Transverse colon (tissue), 4 donors: Measurements from ENCODE around the gene CACNA2D2. TPM values are rescaled to one million over a fixed set of nuclear protein-coding genes. Genes with fewer than 3 reads are reported as not detected.

ENCODE experiments used
- DNase-seq: peaks from one replicate; pipeline ENCODE4 v3.0.0-alpha.2; 2019
- H3K27ac ChIP-seq, 4 donors: fragments of 200-600 bp; sonication (generic); 2 replicates each; pipeline ENCODE4 v1.5.1; 2016 to 2018; ENCODE audit warnings: inconsistent platforms in 4 of 4
- H3K27me3 ChIP-seq: fragments of 200-600 bp; sonication (generic); 2 replicates; pipeline ENCODE4 v1.5.1; 2017; ENCODE audit warnings: inconsistent platforms
- H3K36me3 ChIP-seq, 4 donors: fragments of 200-600 bp; sonication (generic); 2 replicates each; pipeline ENCODE4 v1.5.1; 2017 to 2019; ENCODE audit warnings: inconsistent platforms in 4 of 4
- H3K4me1 ChIP-seq, 4 donors: fragments of 200-600 bp; sonication (generic); 2 replicates each; pipeline ENCODE4 v1.5.1; 2017 to 2020; ENCODE audit warnings: inconsistent platforms in 4 of 4
- H3K4me3 ChIP-seq, 4 donors: fragments of 200-600 bp; sonication (generic); 1 replicate in 1 of 4; 2 replicates in 3 of 4; pipeline versions ENCODE4 v1.5.1 to v1.6.1; 2017 to 2019; ENCODE audit warnings: inconsistent platforms in 4 of 4
- H3K9me3 ChIP-seq, 2 donors: fragments of 200-600 bp; sonication (generic); 2 replicates each; pipeline ENCODE4 v1.5.1; 2017 to 2019; ENCODE audit warnings: inconsistent platforms in 2 of 2
- CTCF ChIP-seq, 5 experiments: fragments of 200-600 bp in 3 of 5; fragments of 450-650 bp in 2 of 5; sonication (generic) in 3 of 5; IDR thresholded peaks; 1 replicate in 2 of 5; 2 replicates in 3 of 5; pipeline ENCODE4 v1.5.1; 2016 to 2017; ENCODE audit warnings: antibody characterized with exemption in 5 of 5, inconsistent platforms in 3 of 5, mild to moderate bottlenecking in 2 of 5, moderate library complexity in 1 of 5
- EP300 ChIP-seq: sonication (generic); formaldehyde crosslinking; IDR thresholded peaks from one replicate; pipeline ENCODE4 v1.6.1; 2017; ENCODE audit warnings: antibody characterized with exemption, low read depth
- POLR2A ChIP-seq: fragments of 450-650 bp; IDR thresholded peaks from one replicate; pipeline ENCODE4 v1.6.1; 2016; ENCODE audit warnings: antibody characterized with exemption, mild to moderate bottlenecking, moderate library complexity
- POLR2AphosphoS5 ChIP-seq, 3 donors: sonication (generic); formaldehyde crosslinking; IDR thresholded peaks; one replicate each; pipeline ENCODE4 v1.6.1; 2016; ENCODE audit warnings: antibody characterized with exemption in 3 of 3
- WGBS, 2 donors: methylation state at CpG; one replicate each; pipeline ENCODE4 v1.1.5; 2018; ENCODE audit warnings: low coverage in 1 of 2; 5-methylcytosine and 5-hydroxymethylcytosine counted together
- in situ Hi-C, 4 donors: fragments of 200-750 bp; cut with MboI; loops; one replicate each; pipeline versions ENCODE4 v1.15.0 to v1.15.1; 2017; ENCODE audit warnings: low sequenced_read_pairs in 3 of 4, low pct_ligation_motif_present in 1 of 4, low pct_unique_long_range_greater_than_20kb in 1 of 4
- intact Hi-C: fragments of 100-400 bp; cut with DNase I; formaldehyde crosslinking; loops from one replicate; pipeline ENCODE4 v1.15.1; 2023; ENCODE audit warnings: low total_unique reads
- total RNA-seq, 4 donors: library from RNA; depleted of rRNA; stranded (reverse); fragments of >200 nt; gene quantifications; one replicate each; pipeline ENCODE4 v1.1.0, GENCODE V29; 2016

Gene CACNA2D2
- total RNA-seq, 4 donors from 2014 or later = 0.48 to 2.2 (median 0.87) TPM

- intact Hi-C loops = no loop called here
- H3K4me3 ChIP-seq = peak overlapping the region in 1 of 4 donors; percentile 12
- no peak for DNase-seq
- H3K27ac ChIP-seq = peak overlapping the region in 1 of 4 donors; percentile 91
- peaks cover 0 to 7% (median 3%) of the 10 kb centered on the region in 4 donors for H3K36me3 ChIP-seq
- 16% methylated on average over 8 of the region's 8 CpGs; no CpG with 5 or more reads in 1 of the 2 donors for WGBS, 2 donors
- TF ChIP-seq POLR2AphosphoS5 (IDR thresholded peaks at IDR 0.05) = no peak
- TF ChIP-seq CTCF (IDR thresholded peaks at IDR 0.05) = no peak
- no peak for TF ChIP-seq EP300
- H3K27me3 ChIP-seq = no peaks in the 10 kb centered on the region
- in situ Hi-C loops = loop anchor here in 1 of 4 donors (25.0 kb wide), 1 partner anchor 203 kb away; the partner anchor contains the start of genes C3orf18 and HEMK1
- H3K4me1 ChIP-seq = peaks cover 35 to 43% (median 41%) of the 10 kb centered on the region in 4 donors
- H3K9me3 ChIP-seq = no peaks in the 10 kb centered on the region
Measured at GRCh38 chr3:50359760-50360110, 143.7 kb downstream of the CACNA2D2 start.

- Histone ChIP-seq H3K27me3 (no peaks in the 10 kb centered on the region), H3K4me1 (peaks cover 29 to 37% (median 36%) of the 10 kb centered on the region in 4 donors), H3K4me3 (peak within 1 kb of the TSS; percentile 75 to 91 (median 87)), H3K27ac (peak within 1 kb of the TSS; percentile 90 to 96 (median 90)), H3K36me3 (peaks cover 0 to 13% (median 6%) of the 10 kb centered on the region in 4 donors), H3K9me3 (no peaks in the 10 kb centered on the region)
- peak; percentile 74 to 89 (median 89) for TF ChIP-seq POLR2AphosphoS5 (IDR thresholded peaks at IDR 0.05)
- no peak for TF ChIP-seq EP300
- no peak for TF ChIP-seq CTCF (IDR thresholded peaks at IDR 0.05)
- TF ChIP-seq POLR2A = peak; percentile 82
- in situ Hi-C loops = loop anchor here in 1 of 4 donors (25.0 kb wide), 1 partner anchor 203 kb away; the partner anchor contains the start of genes C3orf18 and HEMK1
- WGBS, 2 donors = 0 to 4% methylated on average over 2 to 46 of the region's 64 CpGs
- intact Hi-C loops = no loop called here
- peak; percentile 97 for DNase-seq
Measured at GRCh38 chr3:50358911-50359759, 144.3 kb downstream of the CACNA2D2 start, which contains the start of gene TMEM115. TSS of gene TMEM115 (minus strand) at chr3:50359521. CDS start at chr3:50359063, 458 bp downstream.

- in situ Hi-C loops (loop anchor here in 1 of 4 donors (25.0 kb wide), 1 partner anchor 204 kb away; the partner anchor contains the start of genes C3orf18 and HEMK1), intact Hi-C loops (no loop called here)
- WGBS, 2 donors = 44% methylated on average over 23 of the region's 24 CpGs; no CpG with 5 or more reads in 1 of the 2 donors
- Histone ChIP-seq H3K4me1 (peaks cover 29 to 37% (median 36%) of the 10 kb centered on the region in 4 donors), H3K36me3 (peaks cover 0 to 15% (median 6%) of the 10 kb centered on the region in 4 donors), H3K27ac (peak overlapping the region; percentile 90 to 96 (median 90)), H3K27me3 (no peaks in the 10 kb centered on the region), H3K9me3 (no peaks in the 10 kb centered on the region), H3K4me3 (peak overlapping the region; percentile 75 to 91 (median 87))
- TF ChIP-seq POLR2AphosphoS5 (IDR thresholded peaks at IDR 0.05) = no peak
- TF ChIP-seq EP300 = no peak
- TF ChIP-seq CTCF (IDR thresholded peaks at IDR 0.05) = no peak
- TF ChIP-seq POLR2A = no peak
- no peak for DNase-seq
Measured at GRCh38 chr3:50358355-50358910, 145.0 kb downstream of the CACNA2D2 start.

GRCh38 chr3:50357481-50357880 lies 146.0 kb downstream of the CACNA2D2 start:
- H3K9me3 ChIP-seq = no peaks in the 10 kb centered on the region
- peak overlapping the region; percentile 9 to 91 (median 81) for H3K4me3 ChIP-seq
- in situ Hi-C loops (loop anchor here in 1 of 4 donors (25.0 kb wide), 1 partner anchor 205 kb away; the partner anchor contains the start of genes C3orf18 and HEMK1), intact Hi-C loops (no loop called here)
- 27% methylated on average over 1 of the region's 1 CpG; no CpG with 5 or more reads in 1 of the 2 donors for WGBS, 2 donors
- no peak for DNase-seq
- H3K27ac ChIP-seq = peak overlapping the region; percentile 62 to 96 (median 76)
- no peaks in the 10 kb centered on the region for H3K27me3 ChIP-seq
- TF ChIP-seq POLR2AphosphoS5 (IDR thresholded peaks at IDR 0.05) (no peak), CTCF (IDR thresholded peaks at IDR 0.05) (no peak), POLR2A (no peak), EP300 (no peak)
- peaks cover 29 to 37% (median 36%) of the 10 kb centered on the region in 4 donors for H3K4me1 ChIP-seq
- H3K36me3 ChIP-seq = peaks cover 0 to 15% (median 6%) of the 10 kb centered on the region in 4 donors
